K562 (cell line): ENCODE measurements around the gene GJC2. TPM values are rescaled to one million over a fixed set of nuclear protein-coding genes. Genes with fewer than 3 reads are reported as not detected.

Experiments
- ARID2 ChIP-seq: fragments of 450-650 bp; IDR thresholded peaks from 2 replicates; pipeline ENCODE4 v1.6.1; 2017; ENCODE audit warnings: antibody characterized with exemption, mild to moderate bottlenecking
- ELF2 ChIP-seq: fragments of 250-450 bp; sonication (Bioruptor Pico); IDR thresholded peaks from 2 replicates; pipeline ENCODE4 v1.5.0; 2021; ENCODE audit warnings: mild to moderate bottlenecking
- JUNB ChIP-seq: fragments of 450-650 bp; formaldehyde crosslinking; conservative IDR thresholded peaks from 2 replicates; pipeline ENCODE4 v1.4.0; 2020; ENCODE audit warnings: mild to moderate bottlenecking
- L3MBTL2 ChIP-seq: fragments of 450-650 bp; IDR thresholded peaks from 2 replicates; pipeline ENCODE4 v1.6.1; 2016; ENCODE audit warnings: mild to moderate bottlenecking, moderate library complexity
- MAFF ChIP-seq: IDR thresholded peaks from 2 replicates; pipeline ENCODE4 v1.6.1; 2012; ENCODE audit warnings: low read length, improper control_type of control experiment
- MCM5 ChIP-seq: fragments of 450-650 bp; IDR thresholded peaks from 2 replicates; pipeline ENCODE4 v1.6.1; 2016; ENCODE audit warnings: low read depth
- MYNN ChIP-seq, 2 experiments: sonication (generic); formaldehyde crosslinking in 1 of 2; IDR thresholded peaks; 2 replicates each; pipeline versions ENCODE4 v1.5.0 to v1.6.1; 2016 to 2020; ENCODE audit warnings: antibody characterized with exemption in 1 of 2, missing genetic modification reagents in 1 of 2
- NR1H2 ChIP-seq: sonication (generic); formaldehyde crosslinking; IDR thresholded peaks from 2 replicates; pipeline ENCODE4 v1.4.0; 2020; ENCODE audit warnings: mild to moderate bottlenecking, missing genetic modification reagents
- NR2C1 ChIP-seq, 2 experiments: fragments of 450-650 bp; IDR thresholded peaks; 2 replicates each; pipeline ENCODE4 v1.6.1; 2017; ENCODE audit warnings: mild to moderate bottlenecking in 2 of 2, antibody characterized with exemption in 1 of 2, inconsistent platforms in 1 of 2, missing compliant biosample characterization in 1 of 2, missing genetic modification characterization in 1 of 2
- SPI1 ChIP-seq: IDR thresholded peaks from 2 replicates; pipeline ENCODE4 v1.6.1; 2011; ENCODE audit warnings: low read depth, low read length, control low read depth, borderline replicate concordance
- SUPT5H ChIP-seq: fragments of 450-650 bp; IDR thresholded peaks from 2 replicates; pipeline ENCODE4 v1.6.1; 2016
- TEAD2 ChIP-seq: fragments of 450-650 bp; IDR thresholded peaks from 2 replicates; pipeline ENCODE4 v1.6.1; 2016; ENCODE audit warnings: missing genetic modification characterization, control low read depth, missing compliant biosample characterization
- TFAM ChIP-seq: fragments of 250-450 bp; sonication (Bioruptor Pico); conservative IDR thresholded peaks from 2 replicates; pipeline ENCODE4 v1.5.0; 2021; ENCODE audit warnings: mild to moderate bottlenecking, moderate library complexity
- polyA plus RNA-seq, 8 experiments: library from polyadenylated mRNA; depleted of rRNA in 4 of 8; stranded (reverse) in 5 of 8; unstranded in 3 of 8; fragments of >200 nt; fragmentation: Nextera tagmentation in 2 of 8; fragmentation: Illumina TruSeq in 1 of 8; extraction: Ambion mirVana in 2 of 8; extraction: Trizol in 1 of 8; gene quantifications; 2 replicates each; pipeline versions ENCODE4 v1.2.1 to v1.2.3, GENCODE V29; 2011 to 2014; ENCODE audit warnings: inconsistent platforms in 1 of 8, missing spikeins in 1 of 8
- total RNA-seq, 7 experiments: library from RNA; depleted of rRNA in 6 of 7; stranded (reverse); fragments of >200 nt in 6 of 7; fragmentation: Illumina TruSeq in 2 of 7; extraction: Trizol in 2 of 7; gene quantifications; 2 replicates each; pipeline versions ENCODE4 v1.2.1 to v1.2.3, GENCODE V29; 2011 to 2021; ENCODE audit warnings: low replicate concordance in 1 of 7
- TF ChIP-seq, protein P1 (sequence below): sonication (generic); formaldehyde crosslinking; IDR thresholded peaks from 2 replicates; pipeline ENCODE4 v1.8.0; 2022; ENCODE audit warnings: mild to moderate bottlenecking, missing genetic modification reagents, borderline replicate concordance
- TF ChIP-seq, protein P2 (sequence below): fragments of 250-450 bp; sonication (Bioruptor Pico); IDR thresholded peaks from 2 replicates; pipeline ENCODE4 v1.5.0; 2020; ENCODE audit warnings: mild to moderate bottlenecking
- TF ChIP-seq, protein P3 (sequence below): fragments of 450-650 bp; IDR thresholded peaks from 2 replicates; pipeline ENCODE4 v1.6.1; 2016; ENCODE audit warnings: missing biosample characterization, missing genetic modification characterization
- TF ChIP-seq, protein P4 (sequence below): fragments of 450-650 bp; IDR thresholded peaks from 2 replicates; pipeline ENCODE4 v1.6.1; 2017; ENCODE audit warnings: antibody characterized with exemption
- TF ChIP-seq, protein P5 (sequence below), 2 experiments: fragments of 450-650 bp in 1 of 2; sonication (generic) in 1 of 2; formaldehyde crosslinking; conservative IDR thresholded peaks; 2 replicates each; pipeline versions ENCODE4 v1.4.0 to v1.8.1; 2020 to 2022; ENCODE audit warnings: mild to moderate bottlenecking in 1 of 2, missing genetic modification reagents in 1 of 2

The GJC2 gene
- total and polyA plus RNA-seq, 9 of the 15 experiments (the other 6 are each of a cell fraction or from before 2014, with no cell fraction given) = 0.03 to 0.62 (median 0.11) TPM; not detected in 2

DNA sequence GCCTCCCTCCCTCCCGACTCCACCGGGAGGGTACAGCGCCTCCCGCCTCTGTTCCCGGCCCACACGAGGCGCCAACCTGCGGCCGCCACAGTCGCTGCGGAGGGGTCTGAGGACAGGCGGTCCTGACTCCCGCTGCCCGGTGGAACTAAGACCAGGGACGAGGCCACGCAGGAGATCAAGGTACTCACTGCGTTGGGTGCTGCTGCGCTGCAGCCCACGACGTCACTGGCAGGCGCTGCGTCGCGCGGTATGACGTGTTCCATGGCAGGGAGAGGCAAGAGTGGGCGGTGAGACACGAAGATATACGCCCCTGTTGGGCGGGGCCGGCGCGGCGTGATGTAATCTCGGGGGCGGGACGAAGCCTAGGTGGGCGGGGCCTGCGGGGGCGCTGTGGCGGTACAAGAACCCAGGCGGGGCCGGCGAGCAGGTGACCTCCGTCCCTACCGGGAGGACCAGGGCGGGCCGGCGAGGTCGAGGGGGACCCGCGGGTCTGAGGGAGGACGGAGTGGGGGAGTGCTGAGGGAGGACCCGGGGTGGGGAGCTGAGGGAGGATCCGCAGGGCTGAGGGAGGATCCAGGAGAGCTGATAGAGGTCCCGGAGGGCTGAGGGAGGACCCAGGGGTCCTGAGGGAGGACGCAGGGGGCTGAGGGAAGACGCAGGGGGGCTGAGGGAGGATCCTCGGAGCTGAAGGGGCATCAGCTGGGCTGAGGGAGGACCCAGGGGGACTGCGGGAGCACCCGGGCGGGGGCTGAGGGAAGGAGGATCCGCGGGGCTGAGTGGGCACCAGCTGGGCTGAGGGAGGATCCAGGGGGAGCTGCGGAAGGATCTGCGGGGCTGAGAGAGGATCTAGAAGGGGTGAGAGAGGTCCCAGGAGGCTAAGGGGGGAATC lies 40.4 kb upstream of the GJC2 start, which contains the start of gene MRPL55 (continued):
- no peak for TF ChIP-seq ELF2 (CRISPR knock-in tag)
- TF ChIP-seq NR1H2 = no peak
- no peak for TF ChIP-seq TEAD2 (tag)
- TF ChIP-seq, protein P1, sequence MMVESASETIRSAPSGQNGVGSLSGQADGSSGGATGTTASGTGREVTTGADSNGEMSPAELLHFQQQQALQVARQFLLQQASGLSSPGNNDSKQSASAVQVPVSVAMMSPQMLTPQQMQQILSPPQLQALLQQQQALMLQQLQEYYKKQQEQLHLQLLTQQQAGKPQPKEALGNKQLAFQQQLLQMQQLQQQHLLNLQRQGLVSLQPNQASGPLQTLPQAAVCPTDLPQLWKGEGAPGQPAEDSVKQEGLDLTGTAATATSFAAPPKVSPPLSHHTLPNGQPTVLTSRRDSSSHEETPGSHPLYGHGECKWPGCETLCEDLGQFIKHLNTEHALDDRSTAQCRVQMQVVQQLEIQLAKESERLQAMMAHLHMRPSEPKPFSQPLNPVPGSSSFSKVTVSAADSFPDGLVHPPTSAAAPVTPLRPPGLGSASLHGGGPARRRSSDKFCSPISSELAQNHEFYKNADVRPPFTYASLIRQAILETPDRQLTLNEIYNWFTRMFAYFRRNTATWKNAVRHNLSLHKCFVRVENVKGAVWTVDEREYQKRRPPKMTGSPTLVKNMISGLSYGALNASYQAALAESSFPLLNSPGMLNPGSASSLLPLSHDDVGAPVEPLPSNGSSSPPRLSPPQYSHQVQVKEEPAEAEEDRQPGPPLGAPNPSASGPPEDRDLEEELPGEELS (CRISPR knock-in tag) = peak; percentile 30; the same call in 1 of the 2 replicates
- TF ChIP-seq, protein P2, sequence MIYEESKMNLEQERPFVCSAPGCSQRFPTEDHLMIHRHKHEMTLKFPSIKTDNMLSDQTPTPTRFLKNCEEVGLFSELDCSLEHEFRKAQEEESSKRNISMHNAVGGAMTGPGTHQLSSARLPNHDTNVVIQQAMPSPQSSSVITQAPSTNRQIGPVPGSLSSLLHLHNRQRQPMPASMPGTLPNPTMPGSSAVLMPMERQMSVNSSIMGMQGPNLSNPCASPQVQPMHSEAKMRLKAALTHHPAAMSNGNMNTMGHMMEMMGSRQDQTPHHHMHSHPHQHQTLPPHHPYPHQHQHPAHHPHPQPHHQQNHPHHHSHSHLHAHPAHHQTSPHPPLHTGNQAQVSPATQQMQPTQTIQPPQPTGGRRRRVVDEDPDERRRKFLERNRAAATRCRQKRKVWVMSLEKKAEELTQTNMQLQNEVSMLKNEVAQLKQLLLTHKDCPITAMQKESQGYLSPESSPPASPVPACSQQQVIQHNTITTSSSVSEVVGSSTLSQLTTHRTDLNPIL (CRISPR knock-in tag) = no peak
- peak; percentile 96 for TF ChIP-seq SUPT5H
- no peak for TF ChIP-seq TFAM (CRISPR knock-in tag)
- TF ChIP-seq, protein P3, sequence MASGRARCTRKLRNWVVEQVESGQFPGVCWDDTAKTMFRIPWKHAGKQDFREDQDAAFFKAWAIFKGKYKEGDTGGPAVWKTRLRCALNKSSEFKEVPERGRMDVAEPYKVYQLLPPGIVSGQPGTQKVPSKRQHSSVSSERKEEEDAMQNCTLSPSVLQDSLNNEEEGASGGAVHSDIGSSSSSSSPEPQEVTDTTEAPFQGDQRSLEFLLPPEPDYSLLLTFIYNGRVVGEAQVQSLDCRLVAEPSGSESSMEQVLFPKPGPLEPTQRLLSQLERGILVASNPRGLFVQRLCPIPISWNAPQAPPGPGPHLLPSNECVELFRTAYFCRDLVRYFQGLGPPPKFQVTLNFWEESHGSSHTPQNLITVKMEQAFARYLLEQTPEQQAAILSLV (tag) = no peak
- no peak; the same call in 1 of the 2 replicates for TF ChIP-seq JUNB (CRISPR knock-in tag)
- no peak for TF ChIP-seq L3MBTL2
- 0 out of 2 replicates have a peak, but pooled peaks have one; percentile 1 for TF ChIP-seq SPI1
- TF ChIP-seq NR2C1 (IDR thresholded peaks at IDR 0.05) = no peak
- no peak for TF ChIP-seq NR2C1 (tag; IDR thresholded peaks at IDR 0.05)
- no peak for TF ChIP-seq MYNN (IDR thresholded peaks at IDR 0.05)
- no peak for TF ChIP-seq MYNN (CRISPR knock-in tag; IDR thresholded peaks at IDR 0.05)
- no peak for TF ChIP-seq MCM5
- TF ChIP-seq, protein P4, sequence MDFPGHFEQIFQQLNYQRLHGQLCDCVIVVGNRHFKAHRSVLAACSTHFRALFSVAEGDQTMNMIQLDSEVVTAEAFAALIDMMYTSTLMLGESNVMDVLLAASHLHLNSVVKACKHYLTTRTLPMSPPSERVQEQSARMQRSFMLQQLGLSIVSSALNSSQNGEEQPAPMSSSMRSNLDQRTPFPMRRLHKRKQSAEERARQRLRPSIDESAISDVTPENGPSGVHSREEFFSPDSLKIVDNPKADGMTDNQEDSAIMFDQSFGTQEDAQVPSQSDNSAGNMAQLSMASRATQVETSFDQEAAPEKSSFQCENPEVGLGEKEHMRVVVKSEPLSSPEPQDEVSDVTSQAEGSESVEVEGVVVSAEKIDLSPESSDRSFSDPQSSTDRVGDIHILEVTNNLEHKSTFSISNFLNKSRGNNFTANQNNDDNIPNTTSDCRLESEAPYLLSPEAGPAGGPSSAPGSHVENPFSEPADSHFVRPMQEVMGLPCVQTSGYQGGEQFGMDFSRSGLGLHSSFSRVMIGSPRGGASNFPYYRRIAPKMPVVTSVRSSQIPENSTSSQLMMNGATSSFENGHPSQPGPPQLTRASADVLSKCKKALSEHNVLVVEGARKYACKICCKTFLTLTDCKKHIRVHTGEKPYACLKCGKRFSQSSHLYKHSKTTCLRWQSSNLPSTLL = no peak
- TF ChIP-seq ARID2 = peak; percentile 13; the same call in 1 of the 2 replicates
- TF ChIP-seq MAFF = no peak
- TF ChIP-seq, protein P5, sequence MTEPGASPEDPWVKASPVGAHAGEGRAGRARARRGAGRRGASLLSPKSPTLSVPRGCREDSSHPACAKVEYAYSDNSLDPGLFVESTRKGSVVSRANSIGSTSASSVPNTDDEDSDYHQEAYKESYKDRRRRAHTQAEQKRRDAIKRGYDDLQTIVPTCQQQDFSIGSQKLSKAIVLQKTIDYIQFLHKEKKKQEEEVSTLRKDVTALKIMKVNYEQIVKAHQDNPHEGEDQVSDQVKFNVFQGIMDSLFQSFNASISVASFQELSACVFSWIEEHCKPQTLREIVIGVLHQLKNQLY (CRISPR knock-in tag; conservative IDR thresholded peaks at IDR 0.05) = no peak
